ENCODE data around the gene ARRB2.

- TF ChIP-seq, protein P1, sequence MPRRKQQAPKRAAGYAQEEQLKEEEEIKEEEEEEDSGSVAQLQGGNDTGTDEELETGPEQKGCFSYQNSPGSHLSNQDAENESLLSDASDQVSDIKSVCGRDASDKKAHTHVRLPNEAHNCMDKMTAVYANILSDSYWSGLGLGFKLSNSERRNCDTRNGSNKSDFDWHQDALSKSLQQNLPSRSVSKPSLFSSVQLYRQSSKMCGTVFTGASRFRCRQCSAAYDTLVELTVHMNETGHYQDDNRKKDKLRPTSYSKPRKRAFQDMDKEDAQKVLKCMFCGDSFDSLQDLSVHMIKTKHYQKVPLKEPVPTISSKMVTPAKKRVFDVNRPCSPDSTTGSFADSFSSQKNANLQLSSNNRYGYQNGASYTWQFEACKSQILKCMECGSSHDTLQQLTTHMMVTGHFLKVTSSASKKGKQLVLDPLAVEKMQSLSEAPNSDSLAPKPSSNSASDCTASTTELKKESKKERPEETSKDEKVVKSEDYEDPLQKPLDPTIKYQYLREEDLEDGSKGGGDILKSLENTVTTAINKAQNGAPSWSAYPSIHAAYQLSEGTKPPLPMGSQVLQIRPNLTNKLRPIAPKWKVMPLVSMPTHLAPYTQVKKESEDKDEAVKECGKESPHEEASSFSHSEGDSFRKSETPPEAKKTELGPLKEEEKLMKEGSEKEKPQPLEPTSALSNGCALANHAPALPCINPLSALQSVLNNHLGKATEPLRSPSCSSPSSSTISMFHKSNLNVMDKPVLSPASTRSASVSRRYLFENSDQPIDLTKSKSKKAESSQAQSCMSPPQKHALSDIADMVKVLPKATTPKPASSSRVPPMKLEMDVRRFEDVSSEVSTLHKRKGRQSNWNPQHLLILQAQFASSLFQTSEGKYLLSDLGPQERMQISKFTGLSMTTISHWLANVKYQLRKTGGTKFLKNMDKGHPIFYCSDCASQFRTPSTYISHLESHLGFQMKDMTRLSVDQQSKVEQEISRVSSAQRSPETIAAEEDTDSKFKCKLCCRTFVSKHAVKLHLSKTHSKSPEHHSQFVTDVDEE (CRISPR knock-in tag; IDR thresholded peaks at IDR 0.05), result no peak
- TF ChIP-seq, protein P2, sequence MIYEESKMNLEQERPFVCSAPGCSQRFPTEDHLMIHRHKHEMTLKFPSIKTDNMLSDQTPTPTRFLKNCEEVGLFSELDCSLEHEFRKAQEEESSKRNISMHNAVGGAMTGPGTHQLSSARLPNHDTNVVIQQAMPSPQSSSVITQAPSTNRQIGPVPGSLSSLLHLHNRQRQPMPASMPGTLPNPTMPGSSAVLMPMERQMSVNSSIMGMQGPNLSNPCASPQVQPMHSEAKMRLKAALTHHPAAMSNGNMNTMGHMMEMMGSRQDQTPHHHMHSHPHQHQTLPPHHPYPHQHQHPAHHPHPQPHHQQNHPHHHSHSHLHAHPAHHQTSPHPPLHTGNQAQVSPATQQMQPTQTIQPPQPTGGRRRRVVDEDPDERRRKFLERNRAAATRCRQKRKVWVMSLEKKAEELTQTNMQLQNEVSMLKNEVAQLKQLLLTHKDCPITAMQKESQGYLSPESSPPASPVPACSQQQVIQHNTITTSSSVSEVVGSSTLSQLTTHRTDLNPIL (CRISPR knock-in tag; IDR thresholded peaks at IDR 0.05; ENCODE audit: low read depth), result no peak
- TF ChIP-seq, protein P3, sequence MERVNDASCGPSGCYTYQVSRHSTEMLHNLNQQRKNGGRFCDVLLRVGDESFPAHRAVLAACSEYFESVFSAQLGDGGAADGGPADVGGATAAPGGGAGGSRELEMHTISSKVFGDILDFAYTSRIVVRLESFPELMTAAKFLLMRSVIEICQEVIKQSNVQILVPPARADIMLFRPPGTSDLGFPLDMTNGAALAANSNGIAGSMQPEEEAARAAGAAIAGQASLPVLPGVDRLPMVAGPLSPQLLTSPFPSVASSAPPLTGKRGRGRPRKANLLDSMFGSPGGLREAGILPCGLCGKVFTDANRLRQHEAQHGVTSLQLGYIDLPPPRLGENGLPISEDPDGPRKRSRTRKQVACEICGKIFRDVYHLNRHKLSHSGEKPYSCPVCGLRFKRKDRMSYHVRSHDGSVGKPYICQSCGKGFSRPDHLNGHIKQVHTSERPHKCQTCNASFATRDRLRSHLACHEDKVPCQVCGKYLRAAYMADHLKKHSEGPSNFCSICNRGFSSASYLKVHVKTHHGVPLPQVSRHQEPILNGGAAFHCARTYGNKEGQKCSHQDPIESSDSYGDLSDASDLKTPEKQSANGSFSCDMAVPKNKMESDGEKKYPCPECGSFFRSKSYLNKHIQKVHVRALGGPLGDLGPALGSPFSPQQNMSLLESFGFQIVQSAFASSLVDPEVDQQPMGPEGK (CRISPR knock-in tag; IDR thresholded peaks at IDR 0.05; ENCODE audit: borderline replicate concordance), result no peak
- TF ChIP-seq ZC3H10 (CRISPR knock-in tag; IDR thresholded peaks at IDR 0.05), result no peak
- TF ChIP-seq ARNTL (CRISPR knock-in tag; IDR thresholded peaks at IDR 0.05; ENCODE audit: borderline replicate concordance, low read depth), result no peak
- no peak for TF ChIP-seq GLIS3 (CRISPR knock-in tag; IDR thresholded peaks at IDR 0.05)
- TF ChIP-seq ZFP30 (CRISPR knock-in tag; IDR thresholded peaks at IDR 0.05), result no peak
- TF ChIP-seq CSRNP3 (CRISPR knock-in tag; IDR thresholded peaks at IDR 0.05), result no peak
- no peak for TF ChIP-seq ZFP3 (CRISPR knock-in tag; IDR thresholded peaks at IDR 0.05)
- TF ChIP-seq POU6F1 (CRISPR knock-in tag; IDR thresholded peaks at IDR 0.05; ENCODE audit: borderline replicate concordance, low read depth), result no peak
- no peak for TF ChIP-seq ZNF70 (CRISPR knock-in tag; IDR thresholded peaks at IDR 0.05)
- TF ChIP-seq ISL1 (CRISPR knock-in tag; IDR thresholded peaks at IDR 0.05), result no peak
- TF ChIP-seq ZNF565 (CRISPR knock-in tag; conservative IDR thresholded peaks at IDR 0.05; ENCODE audit: low read depth), result no peak
These were observed 24.5 kb downstream of the ARRB2 start for GRCh38 chr17:4734857-4735475.

Data from SK-N-SH treated with all-trans-retinoic acid at 6 μM for 48 hours (cell line).